Prostate gland (tissue), 2 donors: ENCODE data around the gene PEMT. TPM values are rescaled to one million over a fixed set of nuclear protein-coding genes. Genes with fewer than 3 reads are reported as not detected.
"Not testable (repeated sequence)": the region's sequence is repeated elsewhere in the genome, so short reads cannot be mapped to it uniquely, and the experiment has no call there.

Source experiments
- DNase-seq: peaks from one replicate; pipeline ENCODE4 v3.0.0-alpha.2; 2019; ENCODE audit warnings: low spot score
- H3K27ac ChIP-seq, 2 donors: fragments of 200-600 bp; sonication (generic); 2 replicates each; pipeline ENCODE4 v1.5.1; 2017 to 2019
- H3K27me3 ChIP-seq: fragments of 200-600 bp; sonication (generic); replicated peaks from 2 replicates; pipeline ENCODE4 v1.5.1; 2019; ENCODE audit not compliant: insufficient read depth
- H3K36me3 ChIP-seq, 2 donors: fragments of 200-600 bp; sonication (generic); 1 replicate in 1 of 2; 2 replicates in 1 of 2; pipeline versions ENCODE4 v1.5.1 to v1.8.1; 2017 to 2019
- H3K4me1 ChIP-seq: fragments of 200-600 bp; sonication (generic); replicated peaks from 2 replicates; pipeline ENCODE4 v1.5.1; 2019
- H3K4me3 ChIP-seq, 2 donors: fragments of 200-600 bp; sonication (generic); 2 replicates each; pipeline ENCODE4 v1.5.1; 2017 to 2019
- H3K9me3 ChIP-seq: fragments of 200-600 bp; sonication (generic); 2 replicates; pipeline ENCODE4 v1.5.1; 2017
- POLR2A ChIP-seq: fragments of 450-650 bp; IDR thresholded peaks from one replicate; pipeline ENCODE4 v1.6.1; 2016; ENCODE audit warnings: antibody characterized with exemption, mild to moderate bottlenecking
- POLR2AphosphoS5 ChIP-seq: sonication (generic); formaldehyde crosslinking; IDR thresholded peaks from one replicate; pipeline ENCODE4 v1.6.1; 2017; ENCODE audit warnings: antibody characterized with exemption
- WGBS: methylation state at CpG from one replicate; pipeline ENCODE4 v1.1.5; 2018; 5-methylcytosine and 5-hydroxymethylcytosine counted together
- intact Hi-C: fragments of 100-400 bp; cut with DNase I; formaldehyde crosslinking; loops from one replicate; pipeline ENCODE4 v1.14.2; 2022
- total RNA-seq, 2 donors: library from RNA; depleted of rRNA; stranded (reverse); fragments of >200 nt; gene quantifications; one replicate each; pipeline ENCODE4 v1.1.0, GENCODE V29; 2016
- TF ChIP-seq, protein P1 (sequence below), 4 experiments: fragments of 200-600 bp in 2 of 4; fragments of 450-650 bp in 2 of 4; sonication (generic) in 2 of 4; IDR thresholded peaks; 1 replicate in 3 of 4; 2 replicates in 1 of 4; pipeline ENCODE4 v1.5.1; 2016 to 2019; ENCODE audit warnings: antibody characterized with exemption in 4 of 4, mild to moderate bottlenecking in 2 of 4, moderate library complexity in 2 of 4

PEMT gene
- total RNA-seq, 2 donors from 2014 or later = 67.0 to 145 TPM

DNA sequence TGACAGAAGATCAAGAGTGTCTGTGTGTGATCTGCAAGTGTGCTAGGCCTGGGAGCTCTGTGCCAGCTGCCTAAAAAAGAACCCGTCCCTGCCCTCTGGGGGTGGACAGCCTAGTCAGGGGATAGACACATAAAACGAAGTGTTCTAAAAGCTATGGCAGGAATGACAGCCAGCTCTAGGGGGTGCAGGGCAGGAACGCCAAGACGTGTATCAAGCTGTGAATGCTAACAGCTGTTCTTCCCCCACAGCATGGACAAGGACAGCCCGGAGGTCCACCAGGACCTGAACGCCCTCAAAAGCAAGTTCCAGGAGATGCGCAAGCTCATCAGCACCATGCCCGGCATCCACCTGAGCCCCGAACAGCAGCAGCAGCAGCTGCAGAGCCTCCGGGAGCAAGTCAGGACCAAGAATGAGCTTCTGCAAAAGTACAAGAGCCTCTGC is 100.5 kb downstream of the PEMT start:
- no peak overlapping the region for H3K4me3 ChIP-seq
- 71% methylated on average over 10 of the region's 10 CpGs for WGBS
- intact Hi-C loops = no loop called here
- TF ChIP-seq POLR2A (no peak), POLR2AphosphoS5 (no peak)
- TF ChIP-seq, protein P1, sequence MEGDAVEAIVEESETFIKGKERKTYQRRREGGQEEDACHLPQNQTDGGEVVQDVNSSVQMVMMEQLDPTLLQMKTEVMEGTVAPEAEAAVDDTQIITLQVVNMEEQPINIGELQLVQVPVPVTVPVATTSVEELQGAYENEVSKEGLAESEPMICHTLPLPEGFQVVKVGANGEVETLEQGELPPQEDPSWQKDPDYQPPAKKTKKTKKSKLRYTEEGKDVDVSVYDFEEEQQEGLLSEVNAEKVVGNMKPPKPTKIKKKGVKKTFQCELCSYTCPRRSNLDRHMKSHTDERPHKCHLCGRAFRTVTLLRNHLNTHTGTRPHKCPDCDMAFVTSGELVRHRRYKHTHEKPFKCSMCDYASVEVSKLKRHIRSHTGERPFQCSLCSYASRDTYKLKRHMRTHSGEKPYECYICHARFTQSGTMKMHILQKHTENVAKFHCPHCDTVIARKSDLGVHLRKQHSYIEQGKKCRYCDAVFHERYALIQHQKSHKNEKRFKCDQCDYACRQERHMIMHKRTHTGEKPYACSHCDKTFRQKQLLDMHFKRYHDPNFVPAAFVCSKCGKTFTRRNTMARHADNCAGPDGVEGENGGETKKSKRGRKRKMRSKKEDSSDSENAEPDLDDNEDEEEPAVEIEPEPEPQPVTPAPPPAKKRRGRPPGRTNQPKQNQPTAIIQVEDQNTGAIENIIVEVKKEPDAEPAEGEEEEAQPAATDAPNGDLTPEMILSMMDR (IDR thresholded peaks at IDR 0.05) = no peak
- H3K36me3 ChIP-seq = no peaks in the 10 kb centered on the region
- peaks cover 22% of the 10 kb centered on the region for H3K4me1 ChIP-seq
- H3K27me3 ChIP-seq = no peaks in the 10 kb centered on the region
- peak overlapping the region; percentile 92 to 95 for H3K27ac ChIP-seq
- no peaks in the 10 kb centered on the region for H3K9me3 ChIP-seq
- DNase-seq = no peak

DNA sequence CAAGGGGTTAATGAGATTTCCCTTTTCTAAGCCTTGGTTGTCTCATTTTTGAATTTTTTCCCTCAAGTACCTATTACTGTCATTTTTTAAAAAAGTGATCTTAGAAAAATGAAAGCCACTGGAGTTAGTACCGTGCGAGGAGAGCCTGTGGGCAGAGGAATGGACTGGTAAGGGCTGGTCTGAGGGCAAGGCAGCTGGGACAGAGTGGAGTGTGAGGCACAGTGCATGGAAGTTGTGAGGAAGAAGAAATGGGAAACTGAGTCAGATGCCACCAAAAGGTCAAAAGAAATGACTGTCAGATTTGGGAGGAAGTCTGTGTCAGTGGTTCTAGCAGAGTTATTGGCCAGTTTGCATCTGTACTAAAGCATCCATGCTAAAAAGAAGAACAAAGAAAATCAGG is 103.5 kb downstream of the PEMT start:
- intact Hi-C loops = no loop called here
- Histone ChIP-seq H3K27me3 (no peaks in the 10 kb centered on the region), H3K27ac (no peak overlapping the region), H3K4me1 (peaks cover 18% of the 10 kb centered on the region), H3K4me3 (no peak overlapping the region), H3K36me3 (no peaks in the 10 kb centered on the region), H3K9me3 (no peaks in the 10 kb centered on the region)
- DNase-seq = no peak
- 100% methylated on average over 1 of the region's 2 CpGs for WGBS
- TF ChIP-seq POLR2A (no peak), POLR2AphosphoS5 (no peak)
- TF ChIP-seq, protein P1 (IDR thresholded peaks at IDR 0.05) = no peak

DNA sequence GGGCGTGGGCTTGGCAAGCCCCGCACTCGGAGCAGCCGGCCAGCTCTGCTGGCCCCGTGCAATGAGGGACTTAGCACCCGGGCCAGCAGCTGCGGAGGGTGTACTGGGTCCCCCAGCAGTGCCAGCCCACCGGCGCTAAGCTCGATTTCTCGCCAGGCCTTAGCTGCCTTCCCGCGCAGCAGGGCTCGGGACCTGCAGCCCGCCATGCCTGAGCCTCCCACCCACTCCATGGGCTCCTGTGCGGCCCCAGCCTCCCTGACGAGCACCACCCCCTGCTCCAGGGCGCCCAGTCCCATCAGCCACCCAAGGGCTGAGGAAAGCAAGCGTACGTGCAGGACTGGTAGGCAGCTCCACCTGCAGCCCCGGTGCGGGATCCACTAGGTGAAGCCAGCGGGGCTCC is 105.1 kb downstream of the PEMT start:
- not testable (repeated sequence) for DNase-seq

GRCh38 chr17:17485420-17485819 is 106.1 kb downstream of the PEMT start:
- no peaks in the 10 kb centered on the region for H3K4me1 ChIP-seq
- H3K27ac ChIP-seq = no peak overlapping the region
- no peak for TF ChIP-seq POLR2AphosphoS5
- no peak for TF ChIP-seq POLR2A
- TF ChIP-seq, protein P1 (IDR thresholded peaks at IDR 0.05) = no peak
- intact Hi-C loops = no loop called here
- no peaks in the 10 kb centered on the region for H3K27me3 ChIP-seq
- 88% methylated on average over 6 of the region's 6 CpGs for WGBS
- H3K9me3 ChIP-seq = no peaks in the 10 kb centered on the region
- H3K36me3 ChIP-seq = no peaks in the 10 kb centered on the region
- DNase-seq = no peak
- H3K4me3 ChIP-seq = no peak overlapping the region

More for the DNA sequence above, 105.1 kb downstream of the PEMT start:
- intact Hi-C loops, H3K36me3 ChIP-seq, H3K9me3 ChIP-seq, H3K4me1 ChIP-seq, H3K27me3 ChIP-seq, H3K4me3 ChIP-seq, H3K27ac ChIP-seq: not testable (repeated sequence)
- WGBS = 95% methylated on average over 23 of the region's 23 CpGs

DNA sequence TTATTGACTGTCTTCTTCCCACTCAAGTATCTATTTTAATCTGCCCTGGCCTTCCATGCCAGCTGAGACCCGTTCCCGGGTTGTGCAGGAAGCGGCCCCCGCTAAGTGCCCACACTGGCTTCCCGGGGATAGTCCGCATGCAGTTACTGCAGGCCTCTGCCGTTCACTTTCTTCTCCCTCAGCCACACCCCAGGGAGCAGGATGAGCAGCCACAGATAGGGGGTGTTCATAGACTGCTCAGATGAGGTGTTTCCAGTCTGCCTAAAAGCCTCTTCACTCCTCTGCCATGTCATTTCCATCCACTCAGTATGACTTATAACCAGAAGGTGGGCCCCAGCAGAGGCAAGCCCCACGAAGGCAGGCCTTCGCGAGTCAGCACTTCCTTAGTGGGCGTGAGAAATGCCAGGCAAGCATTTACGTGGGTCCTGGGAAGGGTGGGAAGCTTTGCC is 107.0 kb downstream of the PEMT start:
- intact Hi-C loops = no loop called here
- Histone ChIP-seq H3K27me3 (no peaks in the 10 kb centered on the region), H3K4me1 (no peaks in the 10 kb centered on the region), H3K27ac (no peak overlapping the region), H3K36me3 (no peaks in the 10 kb centered on the region), H3K9me3 (no peaks in the 10 kb centered on the region), H3K4me3 (no peak overlapping the region)
- WGBS = 68% methylated on average over 12 of the region's 12 CpGs
- TF ChIP-seq POLR2AphosphoS5 (no peak), POLR2A (no peak)
- TF ChIP-seq, protein P1 (IDR thresholded peaks at IDR 0.05) = no peak
- DNase-seq = no peak
